Endothelial cell of umbilical vein (primary cell): ENCODE measurements around the gene ACER1. TPM values are rescaled to one million over a fixed set of nuclear protein-coding genes. Genes with fewer than 3 reads are reported as not detected.

Source experiments
- BruUV-seq: library from RNA; stranded (reverse); fragments of 400-500 nt; replicated peaks from 2 replicates; lab custom pipeline; 2021; lab: Mats Ljungman, UMichigan
- CTCF ChIA-PET: fragments of 300-600, 350-600 bp; sonication (Branson Sonifier 250); formaldehyde crosslinking; loops from one replicate; lab custom pipeline; 2021; ENCODE audit warnings: antibody characterized with exemption, inconsistent platforms; lab: Charles Lee
- POLR2A ChIA-PET: fragments of 300-600, 350-600 bp; sonication (Branson Sonifier 250); formaldehyde crosslinking; loops from one replicate; lab custom pipeline; 2021; ENCODE audit warnings: antibody characterized with exemption, inconsistent platforms; lab: Charles Lee
- DNase-seq: peaks from one replicate; pipeline ENCODE4 v3.0.0-alpha.2; 2011; ENCODE audit warnings: low read depth, low spot score
- FAIRE-seq: peaks from 2 replicates; lab custom pipeline; 2011; peaks lifted over from hg19 to GRCh38; lab: Jason Lieb, UNC
- H2AFZ ChIP-seq: 2 replicates; pipeline ENCODE4 v1.6.0; 2012; ENCODE audit warnings: low read depth, low read length, control low read depth, inconsistent platforms
- H3K27ac ChIP-seq: 2 replicates; pipeline ENCODE4 v1.5.1; 2011; ENCODE audit warnings: low read depth, mild to moderate bottlenecking, control low read depth, low read length, moderate library complexity; ENCODE audit not compliant: insufficient read depth
- H3K27me3 ChIP-seq, 2 experiments: 2 replicates each; pipeline versions ENCODE4 v1.6.0 to v1.6.1; 2011; ENCODE audit warnings: low read length in 2 of 2, mixed read lengths in 1 of 2; ENCODE audit not compliant: control insufficient read depth in 2 of 2, insufficient read depth in 2 of 2
- H3K36me3 ChIP-seq, 2 experiments: 2 replicates in 1 of 2; 3 replicates in 1 of 2; pipeline ENCODE4 v1.5.1; 2011; ENCODE audit warnings: low read length in 2 of 2, mild to moderate bottlenecking in 1 of 2, moderate library complexity in 1 of 2; ENCODE audit not compliant: control insufficient read depth in 2 of 2, insufficient read depth in 2 of 2; ENCODE audit errors: extremely low read depth in 1 of 2
- H3K4me1 ChIP-seq: 3 replicates; pipeline ENCODE4 v1.5.1; 2011; ENCODE audit warnings: mild to moderate bottlenecking, low read length; ENCODE audit not compliant: control insufficient read depth, insufficient read depth; ENCODE audit errors: extremely low read depth
- H3K4me2 ChIP-seq: 2 replicates; pipeline ENCODE4 v1.6.1; 2011; ENCODE audit warnings: low read length, control low read depth, mixed read lengths; ENCODE audit not compliant: insufficient read depth
- H3K4me3 ChIP-seq, 3 experiments: fragments of 200-600 bp in 1 of 3; sonication (generic), shearing (Covaris generic) in 1 of 3; replicated peaks in 1 of 3; 2 replicates each; pipeline ENCODE4 v1.5.1; 2011 to 2016; ENCODE audit warnings: control low read depth in 3 of 3, low read length in 3 of 3, mild to moderate bottlenecking in 2 of 3, inconsistent platforms in 1 of 3, low read depth in 1 of 3, moderate library complexity in 1 of 3; ENCODE audit not compliant: insufficient read depth in 1 of 3
- H3K79me2 ChIP-seq: 2 replicates; pipeline ENCODE4 v1.6.0; 2012; ENCODE audit warnings: low read length, inconsistent platforms; ENCODE audit not compliant: control insufficient read depth, insufficient read depth
- H3K9ac ChIP-seq: replicated peaks from 2 replicates; pipeline ENCODE3; 2011; ENCODE audit warnings: low read length, control low read depth; ENCODE audit not compliant: insufficient read depth; ENCODE audit errors: extremely low read depth
- H3K9me1 ChIP-seq: replicated peaks from 3 replicates; pipeline ENCODE4 v1.6.0; 2011; ENCODE audit warnings: mild to moderate bottlenecking, low read length; ENCODE audit not compliant: control insufficient read depth, insufficient read depth; ENCODE audit errors: extremely low read depth
- H3K9me3 ChIP-seq: replicated peaks from 2 replicates; pipeline ENCODE4 v1.5.1; 2012; ENCODE audit warnings: low read length, inconsistent platforms; ENCODE audit not compliant: control insufficient read depth, insufficient read depth
- H4K20me1 ChIP-seq: replicated peaks from 2 replicates; pipeline ENCODE3; 2011; ENCODE audit warnings: mild to moderate bottlenecking, low read length; ENCODE audit not compliant: control insufficient read depth, insufficient read depth; ENCODE audit errors: extremely low read depth
- CTCF ChIP-seq, 2 donors: IDR thresholded peaks; 1 replicate in 1 of 2; 2 replicates in 1 of 2; pipeline ENCODE4 v1.5.1; 2011; ENCODE audit warnings: low read length in 2 of 2, mild to moderate bottlenecking in 2 of 2, moderate library complexity in 2 of 2, control low read depth in 1 of 2, inconsistent platforms in 1 of 2, low read depth in 1 of 2; ENCODE audit not compliant: insufficient read depth in 1 of 2; ENCODE audit errors: extremely low read depth in 1 of 2
- EZH2 ChIP-seq: IDR thresholded peaks from 2 replicates; pipeline ENCODE4 v1.6.1; 2012; ENCODE audit warnings: borderline replicate concordance, low read depth, mild to moderate bottlenecking, moderate library complexity, low read length, inconsistent platforms; ENCODE audit not compliant: severe bottlenecking
- FOS ChIP-seq: IDR thresholded peaks from 2 replicates; pipeline ENCODE4 v1.6.1; 2011; ENCODE audit warnings: mild to moderate bottlenecking, low read length, moderate library complexity, borderline replicate concordance; ENCODE audit not compliant: insufficient read depth
- GATA2 ChIP-seq: IDR thresholded peaks from 2 replicates; pipeline ENCODE4 v1.7.0; 2011; ENCODE audit warnings: low read depth, mild to moderate bottlenecking, moderate library complexity, mixed read lengths, low read length; ENCODE audit not compliant: insufficient read length, insufficient read depth
- JUN ChIP-seq: IDR thresholded peaks from 2 replicates; pipeline ENCODE4 v1.6.1; 2011; ENCODE audit warnings: borderline replicate concordance, low read depth; ENCODE audit not compliant: insufficient read length, insufficient read depth
- MAX ChIP-seq: IDR thresholded peaks from 2 replicates; pipeline ENCODE4 v1.6.1; 2011; ENCODE audit not compliant: insufficient read depth, insufficient read length
- MYC ChIP-seq: IDR thresholded peaks from one replicate; pipeline ENCODE4 v1.6.1; 2011; ENCODE audit warnings: mild to moderate bottlenecking, low read depth, low read length
- POLR2A ChIP-seq: IDR thresholded peaks from 2 replicates; pipeline ENCODE4 v1.6.1; 2012; ENCODE audit warnings: low read depth, mild to moderate bottlenecking, control low read depth, low read length
- POLR2AphosphoS5 ChIP-seq: IDR thresholded peaks from 2 replicates; pipeline ENCODE4 v1.6.1; 2012; ENCODE audit warnings: low read depth, mild to moderate bottlenecking, control low read depth, low read length, moderate library complexity; ENCODE audit not compliant: insufficient read depth
- dilution Hi-C: fragments of 300-500 bp; cut with MboI; formaldehyde crosslinking; loops from one replicate; pipeline ENCODE4 v1.15.0; 2019; ENCODE audit warnings: low sequenced_read_pairs; ENCODE audit not compliant: extremely low pct_ligation_motif_present
- intact Hi-C: fragments of 100-400 bp; cut with micrococcal nuclease; formaldehyde crosslinking; loops from one replicate; pipeline ENCODE4 v1.10.0; 2022
- polyA plus RNA-seq, 4 experiments: library from polyadenylated mRNA; depleted of rRNA in 3 of 4; stranded (reverse) in 3 of 4; unstranded in 1 of 4; fragments of >200 nt; gene quantifications; 2 replicates each; pipeline versions ENCODE4 v1.2.1 to v1.2.3, GENCODE V29; 2011 to 2012; ENCODE audit warnings: missing spikeins in 1 of 4
- total RNA-seq: library from RNA; stranded (reverse); gene quantifications from 2 replicates; pipeline ENCODE4 v1.2.3, GENCODE V29; 2021

ACER1 gene
- total and polyA plus RNA-seq, 2 donors (not counting 3 experiments of a cell fraction or from before 2014, with no cell fraction given) = 0.04 TPM; not detected in 1

DNA sequence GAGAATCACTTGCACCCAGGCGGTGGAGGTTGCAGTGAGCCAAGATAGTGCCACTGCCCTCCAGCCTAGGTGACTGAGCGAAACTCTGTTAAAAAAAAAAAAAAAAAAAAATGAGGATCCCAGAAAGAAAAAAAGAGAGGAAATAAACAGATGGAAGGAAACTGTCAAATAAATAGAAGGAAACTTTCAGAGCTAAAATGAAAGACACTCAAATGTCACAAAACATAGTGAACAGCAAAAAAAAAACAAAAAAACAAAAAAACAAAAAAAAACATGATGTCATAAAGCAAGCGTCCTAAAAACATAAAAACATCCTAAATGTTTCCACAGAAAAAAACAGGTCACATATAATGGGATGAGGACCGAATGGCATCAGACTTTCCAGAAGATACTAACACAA lies 68.6 kb downstream of the ACER1 start:
- intact Hi-C loops = no loop called here
- Histone ChIP-seq H3K9me3 (no peaks in the 10 kb centered on the region), H4K20me1 (no peaks in the 10 kb centered on the region), H3K27me3 (no peaks in the 10 kb centered on the region), H3K4me3 (no peak overlapping the region), H3K4me1 (peaks cover 2% of the 10 kb centered on the region), H3K27ac (no peak overlapping the region), H2AFZ (no peak overlapping the region), H3K79me2 (peaks cover 57% of the 10 kb centered on the region), H3K9me1 (no peaks in the 10 kb centered on the region), H3K9ac (no peak overlapping the region), H3K36me3 (peaks cover 6 to 35% of the 10 kb centered on the region in 2 experiments), H3K4me2 (no peak overlapping the region)
- ChIA-PET POLR2A (no interaction called here), CTCF (interaction anchor here (0.7 kb wide), 1 partner anchor 112 kb away, joined by 4 read pairs; no protein-coding TSS in a partner anchor)
- FAIRE-seq (no peak), DNase-seq (no peak)
- no TSS peak for BruUV-seq
- dilution Hi-C loops = no loop called here
- TF ChIP-seq POLR2A (no peak), CTCF (IDR thresholded peaks at IDR 0.05; ENCODE audit: extremely low read depth in 1 of 2, insufficient read depth in 1 of 2, low read depth in 1 of 2, low read length in 2 of 2) (no peak), POLR2AphosphoS5 (no peak), EZH2 (no peak), GATA2 (no peak), JUN (no peak), MYC (no peak), MAX (no peak), FOS (no peak)
